HepG2 (cell line): ENCODE results near the gene SCFD2. TPM values are rescaled to one million over a fixed set of nuclear protein-coding genes. Genes with fewer than 3 reads are reported as not detected.

ENCODE experiments used
- AGO2 ChIP-seq: fragments of 200-400 bp; formaldehyde crosslinking; optimal IDR thresholded peaks from 2 replicates; pipeline ENCODE3; 2017; ENCODE audit warnings: mild to moderate bottlenecking, low read depth, low read length, moderate library complexity
- AHDC1 ChIP-seq: sonication (generic); formaldehyde crosslinking; IDR thresholded peaks from 2 replicates; pipeline ENCODE4 v1.5.1; 2020; ENCODE audit warnings: mild to moderate bottlenecking, missing genetic modification reagents, borderline replicate concordance
- BCL6 ChIP-seq: IDR thresholded peaks from 2 replicates; pipeline ENCODE4 v1.6.1; 2016; ENCODE audit warnings: missing genetic modification reagents, missing compliant biosample characterization
- HDAC2 ChIP-seq: sonication (generic); formaldehyde crosslinking; IDR thresholded peaks from 2 replicates; pipeline ENCODE4 v1.4.0; 2020; ENCODE audit warnings: missing genetic modification reagents
- LRRFIP1 ChIP-seq: sonication (generic); formaldehyde crosslinking; conservative IDR thresholded peaks from 2 replicates; pipeline ENCODE4 v1.4.0; 2020; ENCODE audit warnings: missing genetic modification reagents
- MNT ChIP-seq: fragments of 450-650 bp; IDR thresholded peaks from 2 replicates; pipeline ENCODE4 v1.6.1; 2016
- SRSF9 ChIP-seq: fragments of 200-400 bp; formaldehyde crosslinking; IDR thresholded peaks from 2 replicates; pipeline ENCODE4 v1.6.1; 2018; ENCODE audit warnings: borderline replicate concordance, mild to moderate bottlenecking, low read depth, low read length; ENCODE audit not compliant: insufficient read depth, poor library complexity, severe bottlenecking
- TCF7L2 ChIP-seq: IDR thresholded peaks from 2 replicates; pipeline ENCODE4 v1.6.1; 2011; ENCODE audit warnings: mild to moderate bottlenecking, low read depth, low read length, moderate library complexity
- ZBTB33 ChIP-seq: sonication (generic); formaldehyde crosslinking; IDR thresholded peaks from 2 replicates; pipeline ENCODE4 v1.4.0; 2020; ENCODE audit warnings: missing genetic modification reagents
- ZBTB8A ChIP-seq: sonication (generic); formaldehyde crosslinking; IDR thresholded peaks from 2 replicates; pipeline ENCODE4 v1.4.0; 2020; ENCODE audit warnings: mild to moderate bottlenecking, low read depth, missing genetic modification reagents, borderline replicate concordance
- ZNF569 ChIP-seq: sonication (generic); formaldehyde crosslinking; IDR thresholded peaks from 2 replicates; pipeline ENCODE4 v1.5.0; 2020; ENCODE audit warnings: mild to moderate bottlenecking, missing genetic modification reagents, moderate library complexity, borderline replicate concordance
- ZNF773 ChIP-seq: sonication (generic); formaldehyde crosslinking; IDR thresholded peaks from 2 replicates; pipeline ENCODE4 v1.4.0; 2020; ENCODE audit warnings: missing genetic modification reagents, borderline replicate concordance
- ZNF891 ChIP-seq: sonication (generic); formaldehyde crosslinking; IDR thresholded peaks from 2 replicates; pipeline ENCODE4 v1.5.0; 2020; ENCODE audit warnings: mild to moderate bottlenecking, missing genetic modification reagents
- polyA plus RNA-seq, 8 experiments: library from polyadenylated mRNA; depleted of rRNA in 3 of 8; stranded (reverse) in 7 of 8; unstranded in 1 of 8; fragments of >200 nt; fragmentation: Illumina TruSeq in 4 of 8; extraction: Trizol in 4 of 8; gene quantifications; 2 replicates each; pipeline versions ENCODE4 v1.2.1 to v1.2.3, GENCODE V29; 2011 to 2016; ENCODE audit warnings: low read depth in 4 of 8, missing spikeins in 1 of 8, mixed read lengths in 1 of 8; ENCODE audit not compliant: insufficient read depth in 1 of 8
- total RNA-seq, 5 experiments: library from RNA; depleted of rRNA; stranded (reverse); fragments of >200 nt; fragmentation: Illumina TruSeq; extraction: Trizol; gene quantifications; 2 replicates each; pipeline ENCODE4 v1.2.3, GENCODE V29; 2016; ENCODE audit warnings: low read depth in 1 of 5

Gene SCFD2
- total and polyA plus RNA-seq, 2 of the 13 experiments (the other 11 are each of a cell fraction or from before 2014, with no cell fraction given): 4.6 to 15.6 TPM

GRCh38 chr4:52933738-52934137 is 432.1 kb downstream of the SCFD2 start (continued):
- TF ChIP-seq AHDC1: no peak
- no peak for TF ChIP-seq HDAC2 (CRISPR knock-in tag)
- TF ChIP-seq BCL6 (CRISPR knock-in tag): no peak
- no peak for TF ChIP-seq SRSF9
- TF ChIP-seq ZNF773 (CRISPR knock-in tag): no peak
- TF ChIP-seq AGO2: no peak
- no peak for TF ChIP-seq ZNF569
- no peak for TF ChIP-seq LRRFIP1 (CRISPR knock-in tag)
- TF ChIP-seq ZNF891: no peak
- no peak for TF ChIP-seq ZBTB33 (CRISPR knock-in tag)
- TF ChIP-seq ZBTB8A (CRISPR knock-in tag): no peak
- no peak for TF ChIP-seq MNT
- no peak for TF ChIP-seq TCF7L2
